Fibroblast of pulmonary artery (primary cell): ENCODE data around the gene MACROD2.
"Not testable (repeated sequence)": the region's sequence is repeated elsewhere in the genome, so short reads cannot be mapped to it uniquely, and the experiment has no call there.

Experiments
- DNase-seq: peaks from one replicate; pipeline ENCODE4 v3.0.0-alpha.2; 2010; ENCODE audit warnings: low read depth
- H3K4me3 ChIP-seq: replicated peaks from 2 replicates; pipeline ENCODE4 v1.5.1; 2011; ENCODE audit warnings: low read depth, mild to moderate bottlenecking, control low read depth, low read length, moderate library complexity
- CTCF ChIP-seq: IDR thresholded peaks from 2 replicates; pipeline ENCODE4 v1.5.1; 2011; ENCODE audit warnings: mild to moderate bottlenecking, control low read depth, low read length, inconsistent platforms; ENCODE audit errors: missing control alignments

The MACROD2 gene

GRCh38 chr20:15359056-15359455, 1363.7 kb downstream of the MACROD2 start:
- no peak for TF ChIP-seq CTCF
- no peak overlapping the region for H3K4me3 ChIP-seq
- no peak for DNase-seq

- TF ChIP-seq CTCF: no peak
- no peak for DNase-seq
- no peak overlapping the region for H3K4me3 ChIP-seq
Observed at GRCh38 chr20:15362849-15363248, 1367.5 kb downstream of the MACROD2 start.

DNA sequence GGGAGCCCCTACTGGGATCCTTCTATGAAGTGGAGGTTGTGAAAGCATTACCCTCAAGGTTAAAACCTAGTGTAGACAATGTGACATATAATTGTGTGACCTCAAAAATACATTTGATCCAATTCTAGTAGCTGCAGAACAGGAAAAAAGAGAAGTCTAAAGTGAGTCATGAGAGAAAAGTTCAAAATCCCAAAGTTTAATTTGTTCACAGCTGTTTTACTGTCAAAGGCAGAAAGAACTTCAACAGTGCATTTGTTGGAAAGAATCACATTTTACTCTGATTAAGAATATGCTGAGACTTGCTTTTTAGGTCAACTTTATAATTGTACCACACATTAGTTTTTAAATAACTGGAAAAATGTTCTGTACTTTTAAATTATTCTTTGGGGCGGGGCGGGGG, 1369.5 kb downstream of the MACROD2 start:
- TF ChIP-seq CTCF: no peak
- no peak for DNase-seq
- no peak overlapping the region for H3K4me3 ChIP-seq

DNA sequence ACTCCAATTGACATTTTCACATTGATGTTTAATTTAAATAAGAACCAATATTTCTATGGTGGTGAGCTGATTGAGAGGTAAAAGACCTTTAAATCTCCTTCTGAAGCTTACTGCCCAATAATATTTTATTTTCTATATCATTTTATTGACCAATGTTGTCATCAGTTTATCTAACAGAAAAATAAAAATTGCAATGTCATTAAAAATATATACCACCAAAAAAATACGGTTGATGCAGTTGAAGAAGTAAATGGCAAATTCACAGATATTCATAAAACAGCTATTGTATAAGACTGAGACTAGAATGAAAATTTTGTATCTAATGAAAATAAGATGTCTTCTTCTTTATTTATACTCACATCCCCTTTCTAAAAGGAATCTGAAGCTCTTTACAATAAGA, 1375.1 kb downstream of the MACROD2 start:
- DNase-seq: no peak
- H3K4me3 ChIP-seq: no peak overlapping the region
- no peak for TF ChIP-seq CTCF

DNA sequence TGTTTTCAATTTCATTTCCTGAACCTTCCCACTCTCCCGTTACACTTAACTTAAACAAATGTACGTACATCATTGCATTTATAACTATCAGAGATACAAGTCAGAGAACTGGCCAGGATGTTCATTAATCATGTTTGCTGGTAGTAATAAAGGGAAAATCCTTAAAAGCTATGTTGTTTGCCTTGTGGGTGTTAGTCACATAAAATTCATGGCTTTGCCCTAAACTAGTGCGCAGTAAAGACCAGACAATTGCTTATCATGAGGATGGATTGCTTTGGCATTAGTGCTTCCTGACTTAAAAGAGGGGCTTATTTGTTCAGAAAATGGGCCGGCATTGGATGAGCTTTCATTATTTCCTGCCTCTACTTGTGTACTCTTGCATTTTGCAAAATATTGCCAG, 1379.4 kb downstream of the MACROD2 start:
- H3K4me3 ChIP-seq: no peak overlapping the region
- no peak for DNase-seq
- no peak for TF ChIP-seq CTCF

DNA sequence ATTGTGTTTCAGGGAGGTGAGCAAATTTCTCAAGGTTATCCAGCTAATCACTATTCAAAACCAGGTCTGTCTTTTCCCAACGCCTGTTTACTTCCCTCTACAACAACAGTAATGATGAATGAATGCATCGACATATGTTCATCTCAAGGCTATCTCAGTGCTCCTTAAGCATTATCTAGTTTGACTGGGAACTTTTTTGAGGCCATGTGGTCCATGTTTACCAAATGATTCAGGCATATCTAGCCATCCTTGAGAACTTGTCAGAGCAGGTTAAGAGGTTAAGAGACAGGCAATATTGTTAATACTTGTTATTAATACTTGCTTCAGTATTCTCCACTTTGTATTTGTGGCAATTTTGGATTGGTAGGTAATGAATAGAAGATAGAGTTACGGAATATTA, 1380.5 kb downstream of the MACROD2 start:
- no peak overlapping the region for H3K4me3 ChIP-seq
- no peak for TF ChIP-seq CTCF
- DNase-seq: no peak

GRCh38 chr20:15377603-15378002, 1382.3 kb downstream of the MACROD2 start:
- DNase-seq, H3K4me3 ChIP-seq: not testable (repeated sequence)

- TF ChIP-seq CTCF: no peak
- no peak for DNase-seq
- no peak overlapping the region for H3K4me3 ChIP-seq
Observed at GRCh38 chr20:15378151-15378550, 1382.8 kb downstream of the MACROD2 start.
